Brain microvascular endothelial cell (primary cell): Measurements from ENCODE around the gene CARD10.

Experiments used
- DNase-seq: peaks from one replicate; pipeline ENCODE4 v3.0.0-alpha.2; 2020
- H3K27ac ChIP-seq: fragments of 250-450 bp; sonication (Bioruptor Pico); 2 replicates; pipeline ENCODE4 v1.5.1; 2020; ENCODE audit warnings: mild to moderate bottlenecking, moderate library complexity
- H3K27me3 ChIP-seq: fragments of 250-450 bp; sonication (Bioruptor Pico); replicated peaks from 2 replicates; pipeline ENCODE4 v1.5.1; 2020; ENCODE audit warnings: mild to moderate bottlenecking
- H3K36me3 ChIP-seq: fragments of 250-450 bp; sonication (Bioruptor Pico); replicated peaks from 2 replicates; pipeline ENCODE4 v1.5.1; 2020; ENCODE audit warnings: mild to moderate bottlenecking
- H3K4me3 ChIP-seq: 2 replicates; pipeline ENCODE4 v1.5.1; 2011; ENCODE audit warnings: low read depth, mild to moderate bottlenecking, control low read depth, low read length, moderate library complexity
- CTCF ChIP-seq: IDR thresholded peaks from 2 replicates; pipeline ENCODE4 v1.5.1; 2011; ENCODE audit warnings: low read depth, mild to moderate bottlenecking, moderate library complexity, low read length, control low read depth, inconsistent platforms; ENCODE audit errors: missing control alignments
- in situ Hi-C: cut with HindIII; loops from 2 replicates; pipeline ENCODE4 v1.10.0; 2017; ENCODE audit warnings: low sequenced_read_pairs, low pct_ligation_motif_present

Gene CARD10

GRCh38 chr22:37440875-37441274 is 78.3 kb downstream of the CARD10 start:
- Histone ChIP-seq H3K36me3 (no peaks in the 10 kb centered on the region), H3K27me3 (no peaks in the 10 kb centered on the region), H3K27ac (no peak overlapping the region), H3K4me3 (no peak overlapping the region)
- in situ Hi-C loops, result no loop called here
- no peak for DNase-seq
- TF ChIP-seq CTCF, result no peak
